Superior temporal gyrus (tissue), 1 donor: ENCODE results near the gene ATP1A4.

Experiments
- DNase-seq: peaks from one replicate; pipeline ENCODE4 v3.0.0-alpha.2; 2016; ENCODE audit errors: extremely low spot score

Gene ATP1A4

GRCh38 chr1:160227561-160227960, 76.2 kb downstream of the ATP1A4 start:
- no peak for DNase-seq

GRCh38 chr1:160228431-160228830, 77.0 kb downstream of the ATP1A4 start:
- DNase-seq: no peak

GRCh38 chr1:160232911-160233310, 81.5 kb downstream of the ATP1A4 start:
- DNase-seq: no peak
